Uterus (tissue), 2 donors: ENCODE data around the gene RBFOX1.

Experiments
- CTCF ChIP-seq, 4 experiments: fragments of 200-600 bp in 2 of 4; fragments of 450-650 bp in 2 of 4; sonication (generic) in 2 of 4; IDR thresholded peaks; one replicate each; pipeline ENCODE4 v1.5.1; 2016 to 2019; ENCODE audit warnings: antibody characterized with exemption in 4 of 4, mild to moderate bottlenecking in 2 of 4, moderate library complexity in 1 of 4
- POLR2A ChIP-seq, 2 donors: fragments of 450-650 bp; IDR thresholded peaks; one replicate each; pipeline ENCODE4 v1.6.1; 2016; ENCODE audit warnings: antibody characterized with exemption in 2 of 2, mild to moderate bottlenecking in 1 of 2, moderate library complexity in 1 of 2

- TF ChIP-seq CTCF (IDR thresholded peaks at IDR 0.05) (no peak), POLR2A (IDR thresholded peaks at IDR 0.05) (no peak)
Observed at GRCh38 chr16:7290682-7291081, 42.0 kb upstream of the RBFOX1 start.
